T-helper 17 cell (primary cell): Measurements from ENCODE around the gene PTH2. TPM values are rescaled to one million over a fixed set of nuclear protein-coding genes. Genes with fewer than 3 reads are reported as not detected.
"Not testable (repeated sequence)": the region's sequence is repeated elsewhere in the genome, so short reads cannot be mapped to it uniquely, and the experiment has no call there.

Experiments
- ATAC-seq: fragments of 150-1000 bp; cut with Tn5 transposase; 2 replicates; pipeline ENCODE4 v1.10.0; 2021; ENCODE audit warnings: mild to moderate bottlenecking, moderate library complexity
- DNase-seq, 3 donors: peaks; one replicate each; pipeline versions ENCODE4 v3.0.0 to v3.0.0-alpha.2; 2020 to 2021
- H3K9me3 ChIP-seq: one replicate; pipeline ENCODE4 v1.7.0; 2013; ENCODE audit warnings: low read length, mild to moderate bottlenecking; ENCODE audit not compliant: control insufficient read depth, poor library complexity, severe bottlenecking
- H3K27ac Mint-ChIP-seq: one replicate; pipeline ENCODE4 v1.8.0; 2022; ENCODE audit warnings: mild to moderate bottlenecking, moderate library complexity, mixed read lengths
- H3K27me3 Mint-ChIP-seq: one replicate; pipeline ENCODE4 v1.8.0; 2022; ENCODE audit warnings: mixed read lengths
- H3K36me3 Mint-ChIP-seq: one replicate; pipeline ENCODE4 v1.8.0; 2022; ENCODE audit warnings: low read depth, mixed read lengths
- H3K4me1 Mint-ChIP-seq: one replicate; pipeline ENCODE4 v1.8.0; 2022; ENCODE audit warnings: mild to moderate bottlenecking, mixed read lengths
- H3K4me3 Mint-ChIP-seq: one replicate; pipeline ENCODE4 v1.8.0; 2022; ENCODE audit warnings: mild to moderate bottlenecking, moderate library complexity, mixed read lengths
- total RNA-seq, 4 donors: library from RNA in 2 of 4; stranded (reverse) in 2 of 4; gene quantifications; one replicate each; pipeline ENCODE4 v1.2.3 and lab custom pipeline; 2022 to 2026

Gene PTH2
- total RNA-seq, 2 donors from 2014 or later, result not detected

DNA sequence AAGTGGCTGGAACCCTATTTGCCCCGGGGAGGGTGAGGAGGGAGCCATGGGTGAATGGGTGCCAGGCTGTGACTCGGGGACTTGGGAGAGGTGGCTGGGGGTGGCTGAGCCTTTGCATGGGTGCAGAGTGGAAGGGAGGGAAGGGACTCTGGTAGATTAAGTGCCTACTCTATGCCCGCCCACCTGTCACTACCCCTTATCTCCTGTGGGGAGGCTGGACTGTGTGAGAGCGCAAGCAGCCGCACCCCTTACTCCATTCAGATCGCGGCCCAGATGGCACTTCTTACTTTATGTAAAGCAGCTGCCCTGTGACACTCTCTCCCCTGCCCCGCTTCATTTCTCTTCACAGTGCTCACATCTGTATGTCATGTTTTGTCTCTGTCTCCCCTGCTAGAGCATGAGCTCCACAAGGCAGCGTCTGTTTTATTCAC lies 32.3 kb downstream of the PTH2 start:
- no peak overlapping the region for H3K4me3 Mint-ChIP-seq
- H3K27me3 Mint-ChIP-seq, result no peaks in the 10 kb centered on the region
- no peaks in the 10 kb centered on the region for H3K36me3 Mint-ChIP-seq
- no peak for DNase-seq
- H3K4me1 Mint-ChIP-seq, result peaks cover 15% of the 10 kb centered on the region
- H3K27ac Mint-ChIP-seq, result no peak overlapping the region
- ATAC-seq, result no peak
- H3K9me3 ChIP-seq, result no peaks in the 10 kb centered on the region

DNA sequence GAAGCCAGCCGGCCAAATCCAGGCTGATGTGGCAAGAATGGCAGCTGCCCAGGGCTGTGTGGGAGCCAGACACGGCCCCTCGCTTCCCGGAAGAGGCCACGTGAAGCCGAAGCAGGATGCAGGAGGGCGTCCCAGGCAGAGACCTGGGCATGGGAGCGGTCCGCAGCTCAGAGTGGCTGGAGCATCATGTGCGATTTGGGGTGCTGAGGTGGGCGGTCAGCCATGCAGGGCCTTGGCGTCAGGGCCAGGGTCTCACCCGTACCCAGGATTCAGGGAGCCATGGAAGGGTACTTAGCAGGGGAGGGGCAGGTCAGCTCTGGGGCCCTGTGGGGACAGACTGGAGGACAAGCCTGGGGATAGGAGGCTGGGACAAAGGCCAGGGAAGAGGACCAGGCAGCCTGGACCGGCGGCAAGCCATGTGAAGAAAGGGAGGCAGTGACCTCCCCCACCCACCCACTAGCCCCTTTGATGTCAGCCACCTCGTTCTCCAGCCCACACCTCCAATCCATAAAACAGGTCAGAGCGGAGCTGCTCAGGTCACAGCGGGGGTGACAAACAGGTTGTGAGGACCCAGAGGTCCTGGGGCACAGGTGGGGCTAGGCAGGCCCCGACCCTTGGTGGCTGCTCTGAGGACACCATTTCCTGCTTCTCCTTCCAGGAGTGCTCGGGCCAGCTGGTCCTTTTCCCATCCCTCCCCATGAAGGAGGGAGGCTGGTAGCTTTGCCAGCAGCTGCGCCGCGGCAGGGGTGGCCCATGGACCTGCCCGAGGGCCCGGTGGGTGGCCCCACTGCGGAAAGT lies 32.9 kb downstream of the PTH2 start:
- no peaks in the 10 kb centered on the region for H3K36me3 Mint-ChIP-seq
- H3K4me1 Mint-ChIP-seq, result peaks cover 14% of the 10 kb centered on the region
- no peak overlapping the region for H3K27ac Mint-ChIP-seq
- DNase-seq, result no peak
- H3K9me3 ChIP-seq, result no peaks in the 10 kb centered on the region
- ATAC-seq, result no peak
- H3K4me3 Mint-ChIP-seq, result no peak overlapping the region
- H3K27me3 Mint-ChIP-seq, result no peaks in the 10 kb centered on the region

DNA sequence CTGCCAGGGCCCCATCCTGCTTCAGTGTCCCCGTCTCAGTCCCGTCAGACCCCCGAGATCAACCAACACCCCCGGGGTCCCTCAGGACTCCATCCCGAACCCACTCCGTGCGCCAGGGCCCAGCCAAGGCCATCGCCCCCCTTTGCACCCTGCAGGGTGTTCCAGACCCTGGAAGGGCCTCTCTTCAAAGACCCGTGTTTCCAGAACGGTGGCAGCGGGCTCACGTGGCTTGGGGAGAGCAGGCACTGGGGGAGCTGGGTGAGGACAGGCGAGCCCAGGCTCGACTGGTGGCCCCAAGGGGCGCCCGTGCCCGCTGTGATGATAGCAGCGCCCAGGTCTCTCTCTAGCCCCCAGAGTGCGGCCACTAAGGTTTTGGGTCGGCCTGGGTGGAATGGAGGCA lies 33.8 kb downstream of the PTH2 start:
- no peaks in the 10 kb centered on the region for H3K27me3 Mint-ChIP-seq
- peaks cover 11% of the 10 kb centered on the region for H3K4me1 Mint-ChIP-seq
- no peaks in the 10 kb centered on the region for H3K36me3 Mint-ChIP-seq
- ATAC-seq (no peak), DNase-seq (no peak)
- no peaks in the 10 kb centered on the region for H3K9me3 ChIP-seq
- no peak overlapping the region for H3K4me3 Mint-ChIP-seq
- no peak overlapping the region for H3K27ac Mint-ChIP-seq

DNA sequence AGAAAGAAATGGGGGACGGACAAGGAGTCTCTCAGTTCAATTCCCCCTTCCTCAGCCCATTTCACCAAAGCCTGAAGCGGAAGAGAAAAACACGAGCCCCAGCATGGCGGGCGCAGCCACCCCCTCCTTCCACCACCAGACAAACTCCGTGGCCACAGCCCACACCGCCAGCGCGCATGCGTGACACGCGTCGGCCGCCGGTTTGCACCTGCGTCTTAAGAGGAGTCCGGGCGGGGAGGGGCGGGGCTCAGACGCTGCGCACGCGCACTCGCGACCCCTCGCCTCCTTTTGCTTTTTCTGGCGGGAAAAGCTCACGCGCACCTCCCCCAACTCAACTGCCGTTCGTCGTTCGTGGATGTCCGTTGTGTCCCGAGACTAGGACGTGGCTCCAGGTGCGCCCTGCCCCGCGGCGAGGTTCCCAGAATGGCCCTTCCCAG lies 35.3 kb downstream of the PTH2 start, which contains the start of gene KASH5:
KASH5 (plus strand) TSS at position 314 of the 437 bp plus-strand sequence. CDS start 2,635 bp downstream, outside the sequence.
- Mint-ChIP-seq H3K27ac (peak within 1 kb of the TSS; percentile 17), H3K4me3 (peak within 1 kb of the TSS; percentile 41), H3K36me3 (no peaks in the 10 kb centered on the region), H3K27me3 (no peaks in the 10 kb centered on the region), H3K4me1 (peaks cover 11% of the 10 kb centered on the region)
- H3K9me3 ChIP-seq, result no peaks in the 10 kb centered on the region
- DNase-seq (peak; percentile 65 to 77 (median 76)), ATAC-seq (peak; percentile 74)

DNA sequence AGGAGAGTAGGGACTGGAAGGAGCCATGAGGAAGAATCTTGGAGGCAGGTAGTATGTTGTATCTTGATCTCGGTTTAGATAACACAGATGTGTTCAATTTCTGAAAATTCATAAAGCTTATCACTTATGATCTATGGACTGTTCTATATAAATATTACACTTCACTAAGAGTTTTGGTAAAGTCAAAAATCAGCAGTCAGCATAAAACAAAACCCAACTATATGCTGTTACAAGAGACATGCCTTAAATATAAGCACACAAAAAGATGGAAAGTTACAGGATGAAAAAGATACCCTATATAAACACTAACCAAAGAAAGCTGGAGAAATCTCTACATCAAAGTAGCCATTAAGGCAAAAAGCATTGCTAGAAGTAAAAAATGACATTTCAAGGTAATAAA lies 39.6 kb downstream of the PTH2 start:
- H3K4me3 Mint-ChIP-seq, result no peak overlapping the region
- no peaks in the 10 kb centered on the region for H3K36me3 Mint-ChIP-seq
- H3K4me1 Mint-ChIP-seq, result peaks cover under 1% of the 10 kb centered on the region
- ATAC-seq, result no peak
- H3K9me3 ChIP-seq, result no peaks in the 10 kb centered on the region
- DNase-seq, result no peak
- H3K27me3 Mint-ChIP-seq, result peaks cover 6% of the 10 kb centered on the region
- H3K27ac Mint-ChIP-seq, result no peak overlapping the region

DNA sequence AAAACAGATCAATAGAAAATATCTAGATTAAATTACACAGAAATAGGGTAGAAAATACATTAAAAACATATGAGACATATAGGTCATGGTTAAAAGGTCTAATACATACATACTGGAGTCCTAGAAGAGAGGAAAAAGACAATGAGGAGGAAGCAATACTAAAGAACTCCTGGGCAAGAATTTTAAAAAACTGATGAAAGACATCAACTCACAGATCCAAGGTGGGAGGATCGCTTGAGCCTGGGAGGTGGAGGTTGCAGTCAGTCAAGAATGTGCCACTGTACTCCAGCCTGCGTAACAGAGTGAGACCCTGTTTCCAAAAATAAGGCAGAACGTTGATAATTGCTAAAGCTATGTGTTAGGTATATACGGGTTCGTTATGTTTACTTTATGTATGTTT lies 40.6 kb downstream of the PTH2 start:
- H3K27me3 Mint-ChIP-seq, result peaks cover 6% of the 10 kb centered on the region
- ATAC-seq, result no peak
- H3K4me1 Mint-ChIP-seq, result no peaks in the 10 kb centered on the region
- DNase-seq, result no peak
- no peaks in the 10 kb centered on the region for H3K9me3 ChIP-seq
- no peak overlapping the region for H3K4me3 Mint-ChIP-seq
- H3K36me3 Mint-ChIP-seq, result no peaks in the 10 kb centered on the region
- H3K27ac Mint-ChIP-seq, result no peak overlapping the region

DNA sequence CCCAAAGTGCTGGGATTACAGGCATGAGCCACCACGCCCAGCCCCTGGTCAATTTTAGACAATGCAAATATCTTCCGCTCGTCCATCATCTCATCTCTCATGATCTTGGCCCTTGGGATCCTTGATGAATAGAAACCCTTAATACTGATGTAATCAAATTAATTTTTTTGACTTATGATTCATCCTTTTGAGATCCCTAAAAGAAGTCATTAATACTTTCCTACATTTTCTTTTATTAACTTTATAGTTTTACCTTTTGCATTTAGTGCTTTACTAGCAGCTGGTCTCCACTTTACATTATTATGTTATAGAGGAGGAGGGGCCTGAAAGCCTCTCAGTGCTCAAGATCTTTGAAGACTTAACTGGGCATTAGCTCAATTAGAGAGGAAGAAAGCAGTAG lies 42.9 kb downstream of the PTH2 start:
- H3K4me1 Mint-ChIP-seq, result peaks cover 5% of the 10 kb centered on the region
- peaks cover 24% of the 10 kb centered on the region for H3K27me3 Mint-ChIP-seq
- no peak overlapping the region for H3K27ac Mint-ChIP-seq
- no peaks in the 10 kb centered on the region for H3K9me3 ChIP-seq
- H3K36me3 Mint-ChIP-seq, result no peaks in the 10 kb centered on the region
- H3K4me3 Mint-ChIP-seq, result no peak overlapping the region
- no peak for DNase-seq
- no peak for ATAC-seq

DNA sequence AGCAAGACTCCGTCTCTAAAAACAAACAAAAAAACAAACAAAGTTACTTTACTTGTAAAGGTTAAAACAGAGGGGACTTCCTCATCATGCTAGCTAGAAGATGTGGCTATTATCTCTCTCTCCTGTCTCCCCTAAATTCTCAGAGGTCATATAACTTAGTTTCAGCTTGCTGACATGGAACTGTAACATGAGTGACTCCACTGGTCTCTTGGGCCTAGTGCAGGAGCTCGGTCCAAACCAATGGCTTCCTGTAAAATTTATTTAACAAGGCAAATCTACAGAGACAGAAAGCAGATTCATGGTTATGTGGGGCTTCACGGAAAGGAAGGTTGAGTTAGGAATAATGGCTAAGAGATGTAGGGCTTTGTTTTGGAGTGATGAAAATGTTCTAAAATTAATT lies 44.7 kb downstream of the PTH2 start:
- DNase-seq (no peak), ATAC-seq (no peak)
- Mint-ChIP-seq H3K27ac (no peak overlapping the region), H3K36me3 (no peaks in the 10 kb centered on the region), H3K27me3 (peaks cover 30% of the 10 kb centered on the region), H3K4me1 (peaks cover 5% of the 10 kb centered on the region), H3K4me3 (no peak overlapping the region)
- no peaks in the 10 kb centered on the region for H3K9me3 ChIP-seq

DNA sequence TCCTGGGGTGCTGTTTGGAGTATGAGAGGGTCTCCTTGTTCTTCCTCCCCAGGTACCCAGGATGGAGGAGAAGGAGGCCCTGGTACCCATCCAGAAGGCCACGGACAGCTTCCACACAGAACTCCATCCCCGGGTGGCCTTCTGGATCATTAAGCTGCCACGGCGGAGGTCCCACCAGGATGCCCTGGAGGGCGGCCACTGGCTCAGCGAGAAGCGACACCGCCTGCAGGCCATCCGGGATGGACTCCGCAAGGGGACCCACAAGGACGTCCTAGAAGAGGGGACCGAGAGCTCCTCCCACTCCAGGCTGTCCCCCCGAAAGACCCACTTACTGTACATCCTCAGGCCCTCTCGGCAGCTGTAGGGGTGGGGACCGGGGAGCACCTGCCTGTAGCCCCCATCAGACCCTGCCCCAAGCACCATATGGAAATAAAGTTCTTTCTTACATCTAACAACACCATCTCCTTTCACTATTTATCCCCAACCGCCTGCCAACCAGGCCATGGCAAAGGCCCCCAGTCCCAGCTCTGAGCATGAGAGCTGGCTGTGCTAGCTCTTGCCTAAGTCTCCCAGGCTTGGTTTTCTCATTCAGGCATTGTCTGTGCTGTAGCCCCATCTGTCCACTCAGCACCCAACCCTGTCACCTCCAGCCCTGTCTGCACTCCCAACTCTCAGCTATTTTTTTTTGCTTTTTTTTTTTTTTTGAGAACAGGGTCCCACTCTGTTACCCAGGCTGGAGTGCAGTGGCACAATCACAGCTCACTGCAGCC lies 48.4 kb downstream of the PTH2 start:
- Mint-ChIP-seq H3K36me3 (no peaks in the 10 kb centered on the region), H3K27me3 (peaks cover 30% of the 10 kb centered on the region), H3K4me3 (no peak overlapping the region), H3K4me1 (peaks cover 5% of the 10 kb centered on the region), H3K27ac (peak overlapping the region; percentile 27)
- no peak for ATAC-seq
- DNase-seq, result no peak
- H3K9me3 ChIP-seq, result no peaks in the 10 kb centered on the region

DNA sequence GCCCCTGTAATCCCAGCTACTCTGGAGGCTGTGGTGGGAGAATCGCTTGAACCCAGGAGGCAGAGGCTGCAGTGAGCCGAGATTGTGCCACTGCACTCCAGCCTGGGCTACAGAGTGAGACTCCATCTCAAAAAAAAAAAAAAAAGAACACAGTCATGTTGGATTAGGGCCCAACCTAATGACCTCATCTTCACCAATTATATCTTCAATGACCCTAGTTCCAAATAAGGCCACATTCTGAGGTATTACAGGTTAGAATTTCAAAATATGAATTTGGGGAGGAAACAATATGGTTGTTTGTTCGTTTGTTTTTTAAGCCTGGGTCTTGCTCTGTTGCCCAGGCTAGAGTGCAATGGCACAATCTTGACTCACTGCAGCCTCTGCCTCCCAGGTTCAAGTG lies 50.1 kb downstream of the PTH2 start:
- H3K27me3 Mint-ChIP-seq, result peaks cover 30% of the 10 kb centered on the region
- H3K36me3 Mint-ChIP-seq, DNase-seq, H3K9me3 ChIP-seq, H3K4me1 Mint-ChIP-seq, H3K27ac Mint-ChIP-seq, H3K4me3 Mint-ChIP-seq, ATAC-seq: not testable (repeated sequence)

Other genes with a start within 250 kb of the PTH2 start
- 1 to 10 TPM; 3.1 to 3.7 TPM for gene SLC6A16, start 98.2 kb downstream of the PTH2 start, total RNA-seq
- gene CD37, start 88.0 kb downstream of the PTH2 start, total RNA-seq, result 100 to 1,000 TPM; 288 to 373 TPM
- under 1 TPM in 1 of 2 donors, not detected in 1; 0.17 TPM for gene TEAD2, start 61.0 kb downstream of the PTH2 start, total RNA-seq
- not detected for gene DKKL1, start 59.6 kb downstream of the PTH2 start, total RNA-seq
- under 1 TPM in 1 of 2 donors, not detected in 1; 0.86 TPM for gene KASH5, start 35.2 kb downstream of the PTH2 start, total RNA-seq
- not detected for gene GFY, start 1.9 kb upstream of the PTH2 start, total RNA-seq
- not detected for gene SLC17A7, start 18.1 kb upstream of the PTH2 start, total RNA-seq
- 100 to 1,000 TPM; 147 to 150 TPM for gene PIH1D1, start 28.4 kb upstream of the PTH2 start, total RNA-seq
- gene ALDH16A1, start 29.8 kb upstream of the PTH2 start, total RNA-seq, result 10 to 100 TPM; 34.8 to 38.0 TPM
- 100 to 1,000 TPM; 349 to 455 TPM for gene FLT3LG, start 50.8 kb upstream of the PTH2 start, total RNA-seq
- gene RPL13A, start 64.2 kb upstream of the PTH2 start, total RNA-seq, result 1,000 to 10,000 TPM; 5,253 to 5,291 TPM
- gene RPS11, start 73.0 kb upstream of the PTH2 start, total RNA-seq, result 1,000 to 10,000 TPM; 2,538 to 2,634 TPM
- gene FCGRT, start 89.2 kb upstream of the PTH2 start, total RNA-seq, result 10 to 100 TPM; 18.7 to 24.6 TPM
- 1 to 10 TPM in 1 of 2 donors, under 1 TPM in 1; 0.97 to 1.3 TPM for gene RCN3, start 104.6 kb upstream of the PTH2 start, total RNA-seq
- 100 to 1,000 TPM; 161 to 195 TPM for gene NOSIP, start 157.1 kb upstream of the PTH2 start, total RNA-seq
- 1 to 10 TPM; 1.1 to 1.3 TPM for gene PRRG2, start 157.9 kb upstream of the PTH2 start, total RNA-seq
- gene PRR12, start 167.7 kb upstream of the PTH2 start, total RNA-seq, result 10 to 100 TPM; 44.6 to 50.7 TPM
- gene RRAS, start 216.7 kb upstream of the PTH2 start, total RNA-seq, result 1 to 10 TPM; 6.6 to 9.1 TPM
- 10 to 100 TPM; 34.1 to 36.3 TPM for gene SCAF1, start 218.8 kb upstream of the PTH2 start, total RNA-seq
- gene IRF3, start 242.4 kb upstream of the PTH2 start, total RNA-seq, result 100 to 1,000 TPM; 162 to 181 TPM
- gene BCL2L12, start 242.5 kb upstream of the PTH2 start, total RNA-seq, result 10 to 100 TPM; 10.2 to 15.6 TPM